Measurements from ENCODE around the gene ADAMTS15.

- TF ChIP-seq CTCF (IDR thresholded peaks at IDR 0.05) (no peak), POLR2A (IDR thresholded peaks at IDR 0.05) (no peak)
These were observed 64.7 kb downstream of the ADAMTS15 start for GRCh38 chr11:130513132-130513531.

All from heart left ventricle (tissue), 13 donors.